Measurements from ENCODE around the gene ZC3HAV1.
"Not testable (repeated sequence)": the region's sequence is repeated elsewhere in the genome, so short reads cannot be mapped to it uniquely, and the experiment has no call there.

ZC3HAV1 gene

GRCh38 chr7:139047970-139048369 lies 61.5 kb downstream of the ZC3HAV1 start:
- no peak for FAIRE-seq

- FAIRE-seq, result no peak
Observed at GRCh38 chr7:139046143-139046542, 63.4 kb downstream of the ZC3HAV1 start.

- FAIRE-seq, result no peak
Observed at GRCh38 chr7:139044813-139045794, 64.4 kb downstream of the ZC3HAV1 start.

- FAIRE-seq, result peak; percentile 81
Observed at GRCh38 chr7:139043823-139044812, 65.4 kb downstream of the ZC3HAV1 start.

DNA sequence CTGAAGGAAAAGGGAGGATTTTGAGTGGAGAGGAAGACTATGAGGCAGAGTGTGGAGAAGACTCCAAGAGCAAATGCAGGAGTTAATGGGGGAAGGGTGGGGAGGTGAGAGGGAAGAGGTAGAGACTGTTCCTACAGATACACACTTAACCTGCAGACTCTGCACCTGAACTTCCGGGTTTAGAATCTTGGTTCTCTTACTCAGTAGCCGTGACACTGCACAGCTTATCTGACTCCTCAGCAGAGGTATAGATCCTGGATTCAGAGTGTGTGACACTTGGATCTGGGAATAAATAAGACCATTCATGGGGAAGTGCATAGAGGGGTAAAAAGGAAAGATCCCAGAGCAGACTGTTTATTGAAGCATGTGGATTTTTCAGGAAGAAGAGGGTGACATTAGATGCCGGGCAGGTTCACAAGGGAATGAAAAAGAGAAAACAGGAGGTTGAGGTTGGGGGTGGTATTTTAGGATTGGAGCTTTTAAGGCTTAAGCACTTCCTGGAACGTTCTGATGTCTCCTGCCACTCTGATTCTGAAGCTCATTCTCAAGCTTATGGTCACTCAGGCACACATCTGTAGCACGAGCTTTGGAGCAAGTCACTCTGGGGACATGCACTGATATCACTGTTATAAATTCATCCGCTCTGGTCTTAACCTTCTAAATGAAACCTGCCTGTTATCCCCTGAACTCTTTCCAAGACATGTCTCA lies 68.0 kb downstream of the ZC3HAV1 start:
- no peak for FAIRE-seq

DNA sequence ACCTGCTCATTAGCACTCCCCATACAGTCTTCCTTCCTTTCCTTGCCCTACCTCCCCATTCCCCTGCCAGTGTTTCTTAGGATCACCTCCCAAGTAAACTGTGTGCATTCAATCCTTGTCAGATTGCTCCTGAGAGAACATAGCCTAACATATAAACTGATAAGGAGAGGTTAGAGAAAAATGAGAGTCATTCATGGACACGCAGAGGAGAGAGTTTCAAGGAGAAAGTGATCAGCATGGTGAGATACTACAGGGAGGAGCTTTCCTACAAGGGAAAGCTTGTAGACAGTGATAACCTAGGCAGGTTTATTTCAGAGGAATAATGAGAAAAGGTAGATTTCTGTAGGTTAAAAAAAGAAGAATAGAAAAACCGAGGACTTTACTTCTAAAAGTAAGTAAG lies 70.8 kb downstream of the ZC3HAV1 start:
- FAIRE-seq, result no peak

GRCh38 chr7:139036901-139037300 lies 72.6 kb downstream of the ZC3HAV1 start:
- FAIRE-seq, result no peak

- no peak for FAIRE-seq
Observed at GRCh38 chr7:139035586-139036353, 73.8 kb downstream of the ZC3HAV1 start, which contains the start of gene ZC3HAV1L. Gene ZC3HAV1L, minus strand, starts transcription at chr7:139036042. Its CDS starts 25 bp downstream, at chr7:139036017.

DNA sequence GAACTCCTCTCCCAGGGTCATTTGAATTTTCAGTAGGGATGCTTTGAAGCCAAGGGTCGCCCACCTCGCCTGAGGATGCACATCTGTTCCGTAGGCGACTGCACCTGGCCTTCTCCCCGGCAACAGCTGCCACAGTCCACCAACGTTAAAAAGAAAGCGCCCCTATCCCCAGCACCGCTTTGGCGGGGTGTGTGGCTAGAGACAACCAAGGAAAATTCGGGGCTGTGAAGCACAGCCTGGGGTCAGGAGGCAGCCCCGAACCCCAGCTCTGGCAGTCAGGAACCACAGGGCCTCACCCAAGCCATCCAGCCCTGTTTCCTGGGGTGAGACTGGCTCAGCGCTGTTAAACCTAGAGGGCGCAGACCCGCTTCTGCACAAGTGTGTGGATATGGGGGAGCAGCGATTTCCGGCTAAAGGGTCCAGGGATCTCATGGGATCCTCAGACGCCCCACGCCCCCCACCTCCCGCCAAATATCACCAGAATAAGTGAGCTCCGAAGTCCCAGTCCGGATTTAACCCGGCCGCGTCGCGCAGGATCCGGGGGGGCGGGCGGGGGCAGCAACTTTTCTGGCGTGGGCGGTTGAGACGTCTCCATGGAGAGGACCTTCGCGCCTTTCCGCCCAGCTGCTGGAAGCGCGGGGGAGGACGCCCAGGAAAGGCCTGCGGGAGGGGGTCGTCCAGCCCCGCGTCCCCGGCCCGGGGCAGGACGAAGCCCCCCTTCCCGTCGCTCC lies 74.5 kb downstream of the ZC3HAV1 start:
- FAIRE-seq, result no peak

DNA sequence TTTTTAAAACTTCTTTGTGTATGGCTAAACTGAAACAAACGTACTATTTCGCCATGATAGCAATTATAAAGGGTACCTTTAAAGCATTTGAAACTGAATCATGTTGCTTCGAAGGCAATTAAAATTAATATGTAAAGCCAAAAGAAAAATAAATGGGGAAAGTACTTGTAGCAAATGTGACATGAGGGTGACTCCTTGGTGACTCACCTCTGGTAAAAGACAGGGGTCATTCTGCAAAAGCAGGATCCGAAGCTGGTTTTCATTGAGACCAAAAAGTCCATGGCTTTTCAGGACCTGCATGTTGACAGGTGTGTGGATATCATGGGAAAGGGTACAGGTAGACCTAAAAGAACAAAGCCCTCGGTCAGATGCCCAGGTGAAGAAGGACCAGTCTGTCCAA lies 75.2 kb downstream of the ZC3HAV1 start:
- FAIRE-seq, result no peak

DNA sequence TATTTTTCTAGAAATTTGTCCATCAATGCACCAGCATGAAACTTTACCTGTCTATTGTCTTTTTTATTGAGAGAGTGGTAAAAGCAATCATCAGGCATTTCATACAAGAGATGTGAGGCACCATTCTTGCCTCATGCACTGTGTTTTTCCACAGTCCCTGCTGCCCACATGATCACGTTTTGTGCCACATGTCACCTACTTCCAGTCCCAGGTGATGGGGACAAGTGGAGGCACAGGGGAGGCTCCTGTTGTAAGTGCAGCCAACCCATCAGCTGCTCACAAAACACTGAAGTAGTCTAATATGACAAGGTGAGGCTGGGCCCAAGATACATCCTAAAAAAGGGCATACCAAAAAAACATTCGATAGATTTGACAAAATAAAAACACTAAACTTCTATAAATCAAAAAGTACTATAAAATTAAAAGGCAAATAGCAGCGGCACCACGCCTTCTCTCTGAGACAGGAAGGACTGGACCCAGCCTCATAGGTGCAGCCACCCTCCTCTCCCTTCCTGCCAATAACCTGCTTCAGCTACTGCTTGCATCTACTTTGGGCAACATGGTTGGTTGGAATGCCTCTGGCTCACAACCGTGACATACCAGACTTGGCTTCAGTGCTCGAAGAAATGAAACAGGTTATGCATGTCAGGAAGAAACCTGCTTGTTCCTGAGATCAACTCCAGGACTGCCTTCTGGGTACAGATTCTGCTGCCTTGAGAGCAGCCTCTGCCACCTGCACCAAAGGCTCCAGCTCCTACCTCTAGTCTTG lies 76.0 kb downstream of the ZC3HAV1 start:
- FAIRE-seq, result no peak

- no peak for FAIRE-seq
Observed at GRCh38 chr7:139032473-139032872, 77.0 kb downstream of the ZC3HAV1 start.

DNA sequence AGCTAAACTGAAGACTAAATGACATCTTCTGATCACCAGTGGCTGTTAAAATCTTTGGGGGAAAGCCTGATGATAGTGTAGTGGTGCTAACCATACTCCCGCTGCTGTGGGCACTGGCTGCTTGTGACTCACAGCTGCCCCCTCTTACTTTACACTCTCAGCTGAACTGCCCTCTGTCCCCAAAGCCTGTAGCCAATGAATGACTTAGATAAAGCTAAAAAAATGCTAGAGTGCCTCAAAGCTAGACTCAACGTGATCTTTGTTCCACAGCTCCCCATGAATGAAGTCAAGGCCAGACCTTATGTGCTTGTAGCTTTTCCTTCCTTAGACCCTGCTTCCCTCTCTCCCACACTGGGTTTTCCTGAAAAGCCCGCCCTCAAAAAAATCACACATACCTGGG lies 80.2 kb downstream of the ZC3HAV1 start:
- FAIRE-seq, result no peak

- FAIRE-seq, result no peak
Observed at GRCh38 chr7:139026551-139026950, 83.0 kb downstream of the ZC3HAV1 start.

GRCh38 chr7:139025861-139026260 lies 83.7 kb downstream of the ZC3HAV1 start:
- FAIRE-seq, result not testable (repeated sequence)

- FAIRE-seq, result no peak
Observed at GRCh38 chr7:139023076-139023475, 86.4 kb downstream of the ZC3HAV1 start.

DNA sequence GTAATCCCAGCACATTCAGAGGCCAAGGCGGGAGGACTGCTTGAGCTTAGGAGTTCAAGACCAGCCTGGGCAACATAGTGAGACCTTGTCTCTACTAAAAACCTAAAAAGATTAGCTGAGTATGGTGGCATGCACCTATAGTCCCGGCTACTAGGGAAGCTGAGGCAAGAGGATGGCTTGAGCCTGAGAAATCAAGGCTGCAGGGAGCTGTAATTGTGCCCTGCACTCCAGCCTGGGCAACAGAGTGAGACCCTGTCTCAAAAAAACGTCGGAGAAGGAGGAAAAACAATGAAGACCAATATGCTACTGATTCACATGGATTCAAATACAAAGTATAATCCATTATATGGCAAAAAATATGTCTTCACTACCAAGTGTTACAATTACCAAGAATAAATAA lies 87.2 kb downstream of the ZC3HAV1 start:
- FAIRE-seq, result no peak

DNA sequence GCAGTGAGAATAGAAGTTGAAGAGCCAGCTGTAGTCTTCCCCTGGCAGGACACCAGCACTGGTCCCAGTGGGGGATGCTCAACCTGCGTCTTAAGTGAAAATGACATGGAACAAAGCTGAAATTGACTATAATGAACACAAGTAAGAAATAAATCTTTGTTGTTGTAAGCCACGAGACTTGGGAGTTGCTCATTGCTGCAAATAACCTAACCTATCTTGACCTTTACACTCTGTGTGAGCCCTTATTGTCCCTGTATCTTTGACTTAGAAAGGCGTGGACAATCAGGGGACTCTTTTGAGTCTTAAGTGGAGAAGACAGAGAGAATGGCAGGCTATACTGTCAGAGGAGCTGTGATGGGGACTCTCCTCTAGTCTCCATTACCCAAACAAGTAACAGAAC lies 90.6 kb downstream of the ZC3HAV1 start:
- FAIRE-seq, result no peak

GRCh38 chr7:139016931-139017511 lies 92.5 kb downstream of the ZC3HAV1 start:
- FAIRE-seq, result no peak

- FAIRE-seq, result no peak
Observed at GRCh38 chr7:139011373-139011772, 98.1 kb downstream of the ZC3HAV1 start.
